GM19468 (cell line): ENCODE data around the gene PRELID3B.
"Not testable (repeated sequence)": the region's sequence is repeated elsewhere in the genome, so short reads cannot be mapped to it uniquely, and the experiment has no call there.

Experiments
- ATAC-seq: cut with Tn5 transposase; IDR thresholded peaks from one replicate; pipeline ENCODE4 v1.9.1; 2021; ENCODE audit warnings: mild to moderate bottlenecking, moderate library complexity, moderate number of reproducible peaks; ENCODE audit not compliant: unreplicated experiment; ENCODE audit errors: extremely low read depth

PRELID3B gene

DNA sequence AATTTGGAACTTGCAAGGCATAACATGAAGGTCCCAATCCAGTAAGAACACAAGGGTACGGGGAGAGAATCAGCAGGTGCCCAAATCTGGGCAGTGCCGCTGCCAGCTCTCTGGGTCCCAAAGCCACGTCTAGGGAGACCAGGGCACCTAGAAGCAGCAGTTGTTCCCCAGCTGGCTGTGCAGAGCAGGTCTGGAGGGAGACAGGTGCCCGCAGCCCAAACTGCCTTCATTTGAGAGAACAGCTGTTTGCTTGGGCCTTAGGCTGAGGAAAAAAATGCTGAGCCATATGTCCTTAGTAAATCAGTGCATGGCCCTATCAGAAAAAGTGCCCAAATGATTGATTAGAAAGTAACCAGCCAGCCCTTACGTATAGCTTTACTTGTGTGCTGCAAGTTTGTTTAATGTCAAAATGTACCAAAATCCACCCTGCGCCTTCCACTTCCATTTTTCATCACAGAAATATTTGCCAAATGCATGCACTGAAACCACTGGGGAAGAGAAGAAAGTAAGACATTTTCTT is 9.1 kb upstream of the PRELID3B start:
- no peak for ATAC-seq

DNA sequence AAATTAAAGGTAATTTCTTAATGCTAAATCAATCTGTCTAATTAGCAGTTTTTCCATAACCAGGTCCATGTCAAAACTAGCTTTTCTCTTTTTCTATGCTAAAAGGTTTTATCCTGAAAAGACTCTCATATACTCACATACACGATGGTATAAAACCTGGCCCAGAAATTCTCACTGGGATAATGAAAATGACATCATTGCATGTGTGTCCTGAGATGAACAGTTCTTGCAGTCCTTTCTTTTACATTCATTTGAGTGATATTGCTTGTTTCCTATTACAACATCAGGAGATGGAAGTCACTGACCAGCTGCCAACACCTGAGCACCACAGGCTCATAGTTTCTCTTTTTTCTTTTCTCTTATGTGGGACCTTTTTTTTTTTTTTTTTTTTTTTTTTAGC is 7.9 kb upstream of the PRELID3B start:
- ATAC-seq = no peak

DNA sequence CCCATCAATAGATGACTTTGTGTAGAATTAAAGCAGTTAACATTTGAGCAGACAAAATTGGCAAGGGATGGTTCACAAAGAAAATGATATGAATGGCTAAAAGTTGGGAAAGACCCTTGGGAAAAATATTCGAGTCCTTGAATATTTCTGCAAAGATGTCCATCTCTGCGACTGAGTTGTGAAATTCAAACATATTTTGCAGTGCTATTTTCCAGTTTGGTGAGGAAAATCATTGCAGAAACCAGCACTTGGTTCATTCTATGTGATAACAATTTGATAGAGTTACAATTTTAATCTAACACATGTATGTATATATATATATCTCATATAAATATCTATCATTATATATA is 6.1 kb upstream of the PRELID3B start:
- no peak for ATAC-seq

DNA sequence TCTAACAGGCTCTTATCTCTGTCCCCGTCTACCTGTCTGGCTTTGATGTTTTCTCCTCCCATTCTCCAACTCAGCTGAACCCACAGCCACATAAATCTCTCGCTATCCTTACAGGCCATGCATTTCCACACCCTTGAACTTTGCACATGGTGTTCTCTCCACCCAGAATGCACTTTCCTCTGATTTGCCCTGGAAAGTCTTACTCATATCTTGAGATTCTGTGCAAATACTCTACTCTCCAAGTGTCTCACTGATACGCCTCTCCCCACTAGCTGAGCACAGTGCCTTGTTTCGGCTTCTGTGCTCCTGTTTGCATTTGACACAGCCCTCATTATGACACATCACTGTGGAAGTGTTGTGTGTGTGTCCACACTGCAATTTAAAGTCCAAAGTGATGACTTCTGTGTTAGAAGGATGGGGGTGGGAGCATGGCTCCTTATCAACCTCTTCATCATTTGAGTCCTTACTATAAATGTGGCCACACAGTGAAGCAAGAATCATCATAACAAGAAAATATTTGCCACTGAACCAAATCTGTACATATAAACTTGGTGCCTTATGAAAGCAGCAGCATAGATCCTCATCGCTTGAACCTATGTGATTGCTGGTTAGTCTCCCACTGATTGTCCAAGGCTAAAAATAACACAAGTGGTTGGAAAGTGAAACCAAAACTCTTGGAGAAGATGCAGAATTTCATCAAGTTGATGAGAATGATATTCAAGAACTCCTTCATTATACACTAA is 5.5 kb upstream of the PRELID3B start:
- no peak for ATAC-seq

DNA sequence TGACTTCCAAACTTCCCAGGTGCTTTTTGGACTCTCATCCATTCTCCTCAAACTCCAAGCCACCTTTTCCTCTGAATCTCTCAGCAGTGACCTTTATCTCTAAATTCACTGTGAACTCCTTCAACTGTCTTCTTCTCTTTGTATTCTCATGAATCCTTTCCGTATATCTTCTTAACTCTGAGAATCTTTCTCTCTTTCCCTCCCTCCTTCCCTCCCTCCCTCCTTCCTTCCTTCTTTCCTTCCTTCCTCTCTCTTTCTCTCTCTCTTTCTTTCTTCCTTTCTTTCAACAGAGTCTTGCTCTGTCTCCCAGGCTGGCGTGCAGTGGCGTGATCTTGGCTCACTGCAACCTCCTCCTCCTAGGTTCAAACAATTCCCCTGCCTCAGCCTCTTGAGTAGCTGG is 4.3 kb upstream of the PRELID3B start:
- ATAC-seq = no peak

DNA sequence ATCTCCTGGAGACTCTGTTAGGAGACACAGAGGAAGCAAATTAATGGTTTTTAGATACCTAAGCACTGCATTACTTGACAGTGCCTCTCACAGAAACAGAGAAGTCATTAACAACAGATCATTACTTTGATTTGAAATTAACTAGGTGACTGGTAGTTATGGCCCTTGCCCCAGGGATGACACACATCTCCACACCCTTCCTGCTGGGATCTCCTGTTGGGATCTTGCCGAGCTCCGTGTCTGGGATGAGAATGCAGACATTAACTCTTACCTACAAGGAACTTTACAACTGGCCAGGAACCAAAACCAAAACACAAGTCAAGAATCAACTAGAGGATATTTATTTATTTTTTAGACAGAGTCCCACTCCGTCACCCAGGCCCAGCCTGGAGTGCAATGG is 2.2 kb upstream of the PRELID3B start:
- no peak for ATAC-seq

DNA sequence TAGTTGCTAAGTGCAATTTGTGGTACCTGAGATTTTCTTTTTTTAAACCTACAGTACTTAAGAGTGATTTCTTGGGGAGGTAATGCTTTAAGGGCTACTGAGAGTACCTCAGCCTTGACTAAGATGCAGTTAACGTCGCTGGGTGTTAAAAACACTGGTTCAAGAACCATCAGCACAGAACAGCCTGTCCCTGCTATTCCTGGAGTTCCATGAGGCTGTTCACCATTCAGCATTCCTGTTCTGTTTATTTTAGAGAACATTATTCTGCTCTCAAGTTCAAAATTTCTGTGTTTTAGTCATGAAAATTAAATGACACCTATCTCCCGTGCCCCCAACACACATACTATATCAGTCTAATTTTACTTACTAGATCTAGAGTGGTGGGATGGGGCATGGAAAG is 1.7 kb upstream of the PRELID3B start:
- ATAC-seq = no peak

DNA sequence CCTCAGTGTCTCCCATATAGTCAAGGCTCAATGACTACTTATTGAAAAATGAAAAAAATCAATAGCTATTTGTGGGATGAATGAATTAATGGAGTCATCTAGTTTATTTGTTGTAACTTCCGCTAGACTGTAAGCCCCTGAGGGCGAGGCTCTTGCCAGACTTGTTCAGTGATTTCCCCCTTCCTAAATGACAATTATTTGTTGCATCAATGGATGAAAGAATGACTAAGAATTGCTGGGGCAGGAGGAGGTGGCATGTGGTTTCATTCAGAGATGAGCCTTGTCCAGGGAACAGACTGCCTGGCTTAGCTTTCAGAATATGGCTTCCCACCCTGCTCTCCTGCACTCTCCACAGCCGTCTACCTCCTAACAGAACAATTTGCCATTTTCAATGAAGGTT is 1.1 kb upstream of the PRELID3B start:
- no peak for ATAC-seq

DNA sequence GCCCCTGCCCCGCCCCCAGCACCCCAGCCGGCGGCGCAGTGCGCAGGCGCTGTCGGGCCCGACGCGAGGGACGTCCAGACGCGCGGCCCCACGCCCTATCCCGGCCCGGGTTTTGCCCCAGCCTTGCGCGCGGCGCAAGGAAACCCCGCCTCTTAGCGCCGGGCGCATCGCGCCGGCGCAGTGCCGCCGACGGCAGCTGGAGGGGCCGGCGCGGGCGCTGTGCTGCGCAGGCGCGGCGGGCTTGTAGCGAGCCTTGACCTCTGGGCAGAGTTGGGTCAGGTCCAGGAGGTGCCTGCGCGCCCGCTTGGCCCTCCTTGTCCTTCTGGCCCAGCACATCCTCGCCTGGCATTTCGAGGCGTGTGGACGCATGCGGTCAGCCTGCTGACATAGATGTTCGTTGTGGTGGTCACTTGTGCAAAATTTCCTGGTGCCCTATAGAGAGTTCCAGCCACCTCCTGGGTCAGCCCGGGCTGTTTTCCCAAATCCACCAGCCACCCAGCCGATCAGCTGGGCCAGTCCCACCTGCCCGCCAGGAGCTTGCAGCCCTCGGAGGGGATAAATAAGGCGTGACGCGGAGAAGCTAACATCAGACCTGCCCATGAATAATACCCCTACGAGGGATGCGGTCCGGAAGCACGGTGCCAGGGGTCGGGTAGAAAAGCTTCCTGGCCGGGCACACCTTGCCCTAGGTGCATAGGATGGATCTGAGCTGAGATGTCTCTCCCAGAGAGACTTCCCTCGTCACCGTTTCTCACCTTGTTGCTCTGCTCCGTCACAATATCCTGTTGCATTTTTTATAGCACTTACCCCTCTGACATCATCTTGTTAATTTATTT is 428 bp upstream of the PRELID3B start:
- peak; percentile 90 for ATAC-seq

DNA sequence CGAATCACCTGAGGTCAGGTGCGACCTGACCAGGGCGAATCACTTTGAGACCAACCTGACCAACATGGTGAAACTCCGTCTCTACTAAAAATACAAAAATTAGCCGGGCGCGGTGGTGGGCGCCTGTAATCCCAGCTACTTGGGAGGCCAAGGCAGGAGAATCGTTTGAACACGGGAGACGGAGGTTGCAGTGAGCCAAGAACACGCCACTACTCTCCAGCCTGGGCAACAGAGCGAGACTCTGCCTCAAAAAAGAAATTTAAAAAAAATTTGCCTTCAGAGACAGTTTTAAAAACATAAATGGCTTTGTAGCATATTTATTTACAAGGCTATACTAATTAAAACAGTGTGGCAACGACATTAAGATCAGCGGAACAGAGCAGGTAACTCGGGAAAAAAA is 1.1 kb downstream of the PRELID3B start:
- ATAC-seq = not testable (repeated sequence)

DNA sequence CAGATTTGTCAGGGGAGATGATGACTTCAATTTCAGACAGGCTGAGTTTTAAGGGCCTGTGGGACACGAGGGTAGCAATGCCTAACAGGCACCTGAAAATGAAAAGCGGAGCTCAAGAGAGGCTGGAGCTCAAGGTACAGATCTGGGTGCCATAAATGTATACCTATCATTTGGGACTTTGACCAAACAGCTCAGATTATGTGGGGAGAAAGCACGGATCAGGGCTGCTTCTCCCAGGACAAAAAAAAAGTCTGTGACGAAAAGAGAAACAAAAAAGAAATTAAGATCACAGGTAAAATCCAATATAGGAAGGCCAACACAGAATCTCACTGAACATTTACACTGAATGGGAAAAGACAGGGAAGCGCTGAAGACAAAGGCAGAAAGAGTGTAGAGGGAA is 1.9 kb downstream of the PRELID3B start:
- ATAC-seq = no peak

DNA sequence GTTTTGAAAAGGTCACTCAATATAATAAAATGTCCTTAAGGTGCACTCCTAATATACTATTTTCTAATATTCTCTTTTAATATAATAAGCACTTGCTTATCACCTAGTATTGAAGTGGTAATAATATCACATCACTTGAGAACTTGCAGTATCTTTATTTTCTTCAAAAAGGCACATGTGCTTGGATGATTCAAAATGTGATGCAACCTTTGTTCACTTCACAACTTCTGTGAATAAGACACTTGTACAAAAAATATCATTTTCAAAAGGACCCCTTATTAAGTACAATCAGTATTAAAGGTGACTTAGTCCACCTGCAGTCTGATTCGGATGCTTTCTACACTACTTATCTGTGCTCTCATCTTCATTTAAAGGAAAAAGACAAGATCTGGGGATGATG is 3.4 kb downstream of the PRELID3B start:
- ATAC-seq = no peak

DNA sequence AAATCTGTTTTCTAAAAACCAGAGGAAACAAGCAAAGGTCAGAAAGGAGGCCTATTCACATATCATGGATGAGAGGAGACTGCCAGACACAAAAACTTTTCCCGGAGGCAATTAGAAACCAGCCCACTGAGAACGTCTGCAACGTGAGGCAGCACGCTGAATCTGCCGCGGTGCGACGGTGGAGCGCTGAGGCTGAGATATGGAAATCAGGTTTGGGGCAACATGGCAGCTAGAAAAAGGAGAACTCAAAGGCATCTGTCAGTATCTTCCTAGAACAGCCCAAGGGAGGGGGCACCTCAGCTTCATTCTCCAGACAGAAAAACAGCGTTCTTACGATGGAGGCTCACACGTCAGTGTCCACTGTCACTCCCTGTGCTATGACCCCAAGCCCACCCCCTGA is 5.2 kb downstream of the PRELID3B start:
- ATAC-seq = no peak

DNA sequence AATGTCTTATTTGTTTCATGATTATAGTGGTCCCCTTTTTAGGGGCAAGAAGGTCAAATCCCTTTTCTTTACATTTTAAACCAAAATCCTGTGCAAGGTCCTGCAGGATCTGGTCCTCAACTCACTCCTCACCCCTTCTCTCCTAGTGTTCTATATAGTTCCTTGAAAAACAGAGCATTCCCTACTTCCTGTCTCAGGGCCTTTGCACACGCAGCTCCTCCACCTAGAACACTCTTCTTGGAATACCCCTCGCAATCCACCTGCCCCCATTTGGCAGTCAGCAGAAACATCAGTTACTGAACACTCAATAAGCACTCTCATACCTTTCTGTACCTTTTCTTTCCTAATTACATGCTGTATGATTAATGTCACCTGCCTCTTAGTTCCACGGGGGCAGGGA is 7.2 kb downstream of the PRELID3B start:
- ATAC-seq = no peak

DNA sequence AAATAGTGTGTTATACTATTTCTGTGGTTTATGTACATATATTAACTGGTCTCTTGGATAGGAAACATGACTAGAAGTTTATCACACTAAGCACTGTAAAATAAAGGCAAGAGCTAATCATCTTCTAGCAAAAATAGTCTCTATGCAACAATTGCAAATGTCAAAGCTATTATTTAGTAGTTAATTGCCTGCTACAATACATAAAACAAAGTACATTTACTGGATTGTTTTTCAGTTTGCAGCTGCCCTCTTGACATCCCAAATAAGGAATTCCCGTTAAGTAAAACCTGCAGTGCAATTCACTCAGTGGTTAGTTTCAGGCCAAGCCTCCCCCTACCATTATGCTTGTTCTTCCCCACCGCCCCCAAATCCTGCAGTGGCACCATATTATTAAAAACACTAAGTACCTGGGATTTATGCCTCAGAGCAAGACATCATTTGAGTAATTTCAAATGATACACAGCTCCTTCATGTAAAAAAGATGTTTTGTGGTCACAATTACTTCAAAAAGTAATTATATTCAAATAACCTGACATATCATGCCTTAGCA is 8.9 kb downstream of the PRELID3B start:
- no peak for ATAC-seq

DNA sequence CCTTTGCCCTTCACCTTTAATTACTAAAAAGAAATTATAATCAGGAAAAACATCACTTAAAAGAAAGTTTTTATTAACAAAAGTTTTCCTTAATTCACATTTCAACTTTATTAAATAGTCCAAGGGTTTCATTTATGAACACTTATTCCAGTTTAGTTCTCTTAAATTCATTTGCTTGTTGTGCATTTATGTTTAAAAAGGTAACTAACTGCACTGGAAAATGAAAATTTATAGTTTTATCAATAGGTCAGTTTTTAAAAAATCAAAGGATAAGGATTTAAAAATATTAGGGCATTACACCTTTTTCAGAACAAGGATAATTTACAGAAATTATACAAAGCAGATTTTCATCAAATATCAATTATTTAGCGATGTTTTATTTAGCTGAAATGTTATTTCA is 9.5 kb downstream of the PRELID3B start:
- ATAC-seq = no peak

DNA sequence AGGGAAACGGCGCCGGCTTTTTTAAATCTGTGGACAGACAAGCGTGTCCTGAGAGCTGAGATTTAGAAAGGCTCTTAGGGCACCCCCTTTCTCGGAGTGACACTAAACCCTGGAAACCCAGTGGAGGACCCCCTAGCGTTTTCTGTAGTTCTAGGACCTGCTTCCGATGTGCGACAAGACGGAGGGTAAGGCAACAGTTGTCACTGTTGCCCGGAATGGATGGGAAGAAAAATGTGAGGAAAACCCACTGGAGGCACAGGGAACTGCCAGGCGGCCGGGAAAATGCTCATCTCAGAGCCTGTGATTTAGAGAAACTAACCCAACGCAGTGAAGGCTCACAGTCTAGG is 9.9 kb downstream of the PRELID3B start:
- peak; percentile 4 for ATAC-seq

DNA sequence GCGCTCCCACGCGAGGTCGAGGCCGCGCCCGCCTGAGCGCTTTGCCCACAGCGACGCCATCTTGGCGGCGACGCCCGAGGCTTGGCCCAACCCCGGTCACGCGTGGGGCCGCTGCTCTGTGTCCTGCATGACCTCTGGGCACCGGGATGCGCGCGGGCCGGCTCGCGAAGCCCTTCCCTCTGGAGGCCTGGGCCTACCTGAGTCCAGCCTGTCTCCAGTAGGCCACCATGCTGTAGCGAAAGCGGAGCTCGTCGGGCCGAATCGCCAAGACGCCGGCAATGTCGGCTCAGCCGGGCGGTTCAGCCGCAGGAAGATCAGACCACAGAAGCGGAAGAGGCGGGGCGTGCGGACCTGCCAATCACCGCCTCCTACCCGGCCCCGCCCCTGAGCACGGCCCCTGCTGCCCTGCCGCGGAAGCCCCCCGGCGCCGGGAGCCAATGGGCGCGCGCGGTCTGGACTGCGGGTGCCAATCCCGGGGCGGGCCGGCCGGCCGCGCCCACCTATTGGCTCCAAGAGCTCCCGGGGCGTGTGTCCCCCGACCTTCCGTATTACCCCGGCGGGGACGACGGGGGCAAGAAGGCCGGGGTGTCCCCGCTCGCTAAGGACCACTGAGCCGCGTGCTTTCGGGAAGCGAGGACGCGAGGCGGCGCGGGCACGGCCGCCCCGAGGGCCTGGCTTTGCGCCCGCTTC is 10.4 kb downstream of the PRELID3B start, which contains the start of gene ATP5F1E:
Gene ATP5F1E, minus strand, starts transcription at position 313 of the 690 bp plus-strand sequence. Its CDS starts 84 bp downstream, at position 229.
- peak; percentile 93 for ATAC-seq

DNA sequence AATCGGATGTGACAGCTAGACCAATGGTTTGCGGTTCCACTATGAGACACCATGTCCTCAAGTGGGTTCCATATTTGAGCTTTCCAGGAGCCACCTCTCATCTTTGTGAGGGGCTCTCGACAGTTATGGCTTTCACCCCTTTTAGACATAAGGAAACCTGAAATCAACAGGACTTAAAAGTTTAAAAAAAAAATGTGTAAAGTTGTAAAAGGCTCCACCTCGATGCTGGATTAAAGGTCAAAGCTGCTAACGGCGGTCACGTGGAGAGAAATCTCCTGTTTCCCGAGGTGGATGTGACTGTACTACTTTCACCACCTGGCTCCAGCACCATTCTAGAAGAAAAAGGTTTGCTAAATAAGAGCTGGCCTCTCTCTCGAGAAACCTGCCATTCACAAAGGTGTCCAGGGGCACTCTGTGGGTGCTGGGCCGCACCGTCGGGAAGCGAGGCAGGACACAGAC is 11.0 kb downstream of the PRELID3B start:
- ATAC-seq = no peak

DNA sequence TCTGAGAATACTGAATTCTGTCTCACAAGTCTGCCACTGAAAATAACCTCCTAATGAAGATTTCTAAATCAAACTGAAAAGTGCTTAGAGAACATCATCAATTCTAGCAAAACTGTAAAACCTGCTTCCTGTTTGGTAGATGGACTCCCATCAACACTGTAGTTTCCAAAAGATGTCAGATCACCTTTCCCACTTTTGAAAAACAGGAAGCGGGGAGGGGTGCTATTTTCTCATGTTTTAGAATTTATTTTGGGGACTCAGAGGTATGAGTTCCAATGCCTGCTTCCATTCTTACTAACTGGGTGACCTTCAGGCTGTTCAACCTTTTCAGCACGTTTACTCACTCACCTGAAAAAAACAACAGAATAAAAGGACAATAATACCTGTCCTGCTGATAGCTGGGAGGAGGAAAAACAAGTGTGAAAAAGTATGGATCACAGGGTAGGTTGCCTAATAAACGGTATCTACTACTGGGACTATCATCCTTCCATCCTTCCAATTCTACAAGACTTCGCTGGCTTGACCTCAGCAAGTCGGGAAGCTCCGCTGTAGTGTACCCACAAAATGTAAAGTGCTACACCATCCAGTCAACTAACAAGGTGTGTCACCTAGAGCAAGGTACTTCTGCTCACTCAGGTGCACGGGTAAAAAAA is 11.5 kb downstream of the PRELID3B start:
- ATAC-seq = no peak
